Activated CD4-positive, alpha-beta T cell treated with anti-CD3 and anti-CD28 coated beads, Interleukin-2, amount 10 ng/mL, durations not matched to agents 7 days and 5 days (primary cell): ENCODE measurements around the gene BTN1A1. TPM values are rescaled to one million over a fixed set of nuclear protein-coding genes. Genes with fewer than 3 reads are reported as not detected.

Experiments
- total RNA-seq, 2 experiments: library from RNA; stranded (reverse); gene quantifications; one replicate each; pipeline ENCODE4 v1.2.3, GENCODE V29; 2021

Gene BTN1A1
- total RNA-seq, 2 experiments from 2014 or later = not detected

Other genes starting within 250 kb of the BTN1A1 start
- gene BTN3A2, start 135.1 kb upstream of the BTN1A1 start, total RNA-seq = 100 to 1,000 TPM; 121 to 125 TPM
- 10 to 100 TPM; 12.4 to 12.7 TPM for gene BTN2A2, start 117.2 kb upstream of the BTN1A1 start, total RNA-seq
- gene BTN3A1, start 98.0 kb upstream of the BTN1A1 start, total RNA-seq = 10 to 100 TPM; 87.9 to 94.0 TPM
- gene BTN3A3, start 59.8 kb upstream of the BTN1A1 start, total RNA-seq = 10 to 100 TPM; 58.5 to 65.3 TPM
- 10 to 100 TPM; 33.7 to 34.3 TPM for gene BTN2A1, start 42.3 kb upstream of the BTN1A1 start, total RNA-seq
- gene HMGN4, start 38.1 kb downstream of the BTN1A1 start, total RNA-seq = 10 to 100 TPM; 85.7 to 93.0 TPM
- 10 to 100 TPM; 24.9 to 27.4 TPM for gene ABT1, start 96.7 kb downstream of the BTN1A1 start, total RNA-seq
- gene ZNF322, start 159.4 kb downstream of the BTN1A1 start, total RNA-seq = 1 to 10 TPM; 9.0 to 9.1 TPM